NCI-H2171 (cell line): ENCODE data around the gene LGALS12.
"Not testable (repeated sequence)": the region's sequence is repeated elsewhere in the genome, so short reads cannot be mapped to it uniquely, and the experiment has no call there.

Experiments used
- DNase-seq: peaks from one replicate; lab custom pipeline; 2025; lab: John Stamatoyannopoulos, UW

LGALS12 gene

GRCh38 chr11:63532799-63533475 is 27.1 kb downstream of the LGALS12 start:
- DNase-seq, result no peak

DNA sequence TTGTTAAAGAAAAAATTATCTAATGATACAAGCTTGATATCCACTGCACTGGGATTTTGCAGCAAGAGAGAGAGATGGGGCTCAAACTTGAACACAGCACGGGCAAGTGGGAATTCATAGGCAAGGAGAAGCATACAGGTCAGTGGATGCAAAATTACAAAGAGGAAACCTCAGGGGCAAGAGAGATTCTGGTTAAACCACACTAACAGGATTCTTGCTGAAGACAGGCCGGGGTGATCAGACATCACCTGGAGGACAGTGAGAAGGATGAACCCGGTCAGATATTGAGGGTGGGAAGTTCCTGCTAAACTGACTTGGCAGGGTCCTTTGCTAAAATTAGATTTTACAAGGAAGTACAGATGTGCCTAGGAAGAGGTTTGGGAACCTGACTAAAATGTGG is 28.2 kb downstream of the LGALS12 start:
- no peak for DNase-seq

DNA sequence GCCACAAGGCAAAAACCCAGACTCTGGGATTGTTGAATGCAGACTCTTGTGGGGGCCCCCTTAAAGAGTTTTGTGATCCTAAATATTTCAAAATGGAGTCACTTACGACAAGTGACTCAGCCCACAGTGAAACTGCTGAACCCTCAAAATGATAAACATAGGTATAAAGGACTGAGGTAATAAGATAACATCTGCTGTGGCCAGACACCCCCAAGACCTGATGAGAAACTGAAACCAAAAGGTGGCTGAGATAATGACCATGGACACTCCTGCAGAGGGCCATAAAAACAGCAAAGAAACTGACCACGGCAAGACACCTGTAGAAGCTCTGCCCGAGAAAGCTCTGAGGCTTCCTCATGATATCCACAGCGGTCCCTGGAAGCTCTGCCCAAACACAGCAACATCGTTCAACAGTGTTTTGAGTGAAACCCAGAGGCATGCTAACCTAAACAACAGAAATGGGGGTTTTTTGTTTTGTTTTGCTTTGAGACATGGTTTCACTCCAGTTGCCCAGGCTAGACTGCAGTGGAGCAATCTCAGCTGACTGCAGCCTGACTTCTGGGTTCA is 29.1 kb downstream of the LGALS12 start:
- DNase-seq, result no peak

DNA sequence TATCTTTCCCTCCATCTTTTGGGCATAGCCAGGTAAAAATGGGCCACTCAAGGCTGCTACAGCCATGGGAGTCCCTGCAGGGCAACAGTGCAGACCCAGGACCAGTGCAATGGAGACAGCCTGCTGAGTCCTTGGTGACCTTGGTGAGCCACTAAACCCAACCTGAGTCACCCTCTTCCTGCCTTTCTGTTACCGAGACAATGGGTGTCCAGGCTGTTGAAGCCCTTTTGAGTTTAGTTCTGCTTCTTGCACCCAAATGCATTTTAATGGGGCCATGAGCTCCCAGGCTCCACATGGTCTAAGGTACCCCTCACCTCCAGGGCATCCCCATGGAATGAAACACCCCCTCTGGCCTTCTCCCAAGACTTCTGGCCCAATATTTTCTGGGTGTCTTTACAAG is 29.9 kb downstream of the LGALS12 start:
- DNase-seq, result no peak

GRCh38 chr11:63536669-63537292 is 30.9 kb downstream of the LGALS12 start, which contains the start of gene PLAAT4:
PLAAT4 (plus strand) TSS chr11:63536808; CDS start chr11:63536869, 61 bp downstream.
- no peak for DNase-seq

DNA sequence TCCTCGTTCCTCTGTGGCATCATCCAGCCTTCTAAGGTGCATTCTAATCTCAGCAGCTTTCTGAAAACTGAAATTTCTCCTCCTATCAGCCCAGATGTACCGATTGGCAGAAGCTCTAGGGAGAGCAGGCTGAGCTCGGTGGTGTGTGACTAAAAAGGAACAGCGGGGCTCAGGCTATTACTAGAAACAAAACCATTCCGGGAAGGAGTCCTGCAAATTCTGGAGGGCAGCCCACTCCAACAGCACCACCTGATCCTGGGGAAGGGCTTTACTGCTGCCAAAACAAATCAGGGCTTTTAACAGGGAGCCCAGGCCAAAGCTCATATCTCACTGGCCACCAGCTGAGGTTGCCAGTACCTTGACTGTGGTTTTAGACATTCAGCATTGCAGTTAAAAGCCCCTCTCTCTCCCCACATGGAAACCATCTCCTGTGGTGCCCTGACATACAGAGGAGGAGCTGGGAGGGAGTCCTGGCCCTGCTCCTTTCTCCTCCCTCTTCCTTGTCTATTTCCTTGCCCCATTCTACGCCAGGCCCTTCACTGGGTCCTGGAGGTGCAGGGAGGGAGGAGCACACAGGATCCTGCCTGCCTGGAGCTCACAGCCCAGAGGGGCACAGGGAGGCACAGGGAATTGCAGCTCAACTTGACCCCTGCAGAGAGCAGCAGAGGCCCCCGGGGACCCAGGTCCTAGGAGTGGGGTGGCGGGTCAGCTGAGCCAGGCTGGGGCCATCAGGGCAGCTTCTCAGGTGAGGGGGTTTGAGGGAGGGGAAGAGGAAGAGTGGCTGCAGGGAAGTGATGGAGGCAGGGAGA is 31.6 kb downstream of the LGALS12 start:
- peak; percentile 43 for DNase-seq

DNA sequence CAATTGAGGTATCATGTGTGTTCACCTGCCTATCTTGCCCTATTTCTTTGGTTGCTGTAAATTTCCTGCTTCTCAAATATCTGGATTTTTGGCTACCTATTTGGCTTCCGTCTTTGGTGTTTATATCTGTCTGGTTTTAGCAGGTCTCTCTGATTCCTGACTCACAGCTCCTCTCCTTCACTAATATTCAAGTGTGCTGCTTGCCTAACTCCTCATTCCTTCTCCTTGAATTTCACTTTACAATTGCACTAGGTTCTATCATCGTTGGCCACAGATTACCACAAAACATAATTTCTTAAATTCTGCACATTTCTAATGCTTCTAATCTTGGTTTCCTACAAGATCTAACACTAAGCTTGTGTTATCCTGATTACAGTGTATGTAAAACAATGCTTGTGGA is 36.6 kb downstream of the LGALS12 start:
- DNase-seq, result not testable (repeated sequence)

GRCh38 chr11:63543711-63544110 is 37.8 kb downstream of the LGALS12 start:
- DNase-seq, result no peak

GRCh38 chr11:63547061-63547460 is 41.2 kb downstream of the LGALS12 start:
- no peak for DNase-seq

- no peak for DNase-seq
Observed at GRCh38 chr11:63548178-63548577, 42.3 kb downstream of the LGALS12 start.

DNA sequence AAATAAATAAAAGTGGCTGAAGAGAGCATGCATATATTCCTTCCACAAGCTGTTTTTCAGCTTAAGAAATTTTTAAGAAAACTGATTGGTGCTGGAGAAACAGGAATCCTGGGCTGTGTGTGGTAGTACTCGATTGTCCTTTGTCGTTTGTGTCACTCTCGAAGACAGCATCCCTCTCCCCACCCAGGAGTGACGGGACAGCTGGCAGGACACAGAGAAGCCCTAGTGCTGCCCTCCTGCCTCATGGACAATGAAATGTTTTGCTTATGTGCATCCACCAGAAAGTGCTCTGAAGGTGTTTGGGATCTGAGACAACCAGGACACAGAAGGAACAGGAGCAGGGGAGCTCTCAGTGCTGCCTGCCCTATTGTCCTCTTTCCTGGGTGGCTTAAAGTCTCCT is 43.5 kb downstream of the LGALS12 start:
- no peak for DNase-seq

DNA sequence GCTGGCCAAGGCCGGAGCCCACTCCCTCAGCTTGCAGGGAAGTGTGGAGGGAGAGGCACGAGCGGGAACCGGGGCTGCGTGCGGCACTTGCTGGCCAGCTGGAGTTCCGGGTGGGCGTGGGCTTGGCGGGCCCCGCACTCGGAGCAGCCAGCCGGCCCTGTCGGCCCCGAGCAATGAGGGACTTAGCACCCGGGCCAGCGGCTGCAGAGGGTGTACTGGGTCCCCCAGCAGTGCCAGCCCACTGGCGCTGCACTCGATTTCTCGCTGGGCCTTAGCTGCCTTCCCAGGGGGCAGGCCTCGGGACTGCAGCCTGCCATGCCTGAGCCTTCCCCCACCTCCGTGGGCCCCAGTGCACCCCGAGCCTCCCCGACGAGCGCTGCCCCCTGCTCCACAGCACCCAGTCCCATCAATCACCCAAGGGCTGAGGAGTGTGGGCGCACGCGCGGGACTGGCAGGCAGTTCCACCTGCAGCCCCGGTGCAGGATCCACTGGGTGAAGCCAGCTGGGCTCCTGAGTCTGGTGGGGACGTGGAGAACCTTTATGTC is 44.3 kb downstream of the LGALS12 start:
- not testable (repeated sequence) for DNase-seq

- DNase-seq, result no peak
Observed at GRCh38 chr11:63551091-63551888, 45.4 kb downstream of the LGALS12 start.

GRCh38 chr11:63551889-63552266 is 46.0 kb downstream of the LGALS12 start:
- no peak for DNase-seq

DNA sequence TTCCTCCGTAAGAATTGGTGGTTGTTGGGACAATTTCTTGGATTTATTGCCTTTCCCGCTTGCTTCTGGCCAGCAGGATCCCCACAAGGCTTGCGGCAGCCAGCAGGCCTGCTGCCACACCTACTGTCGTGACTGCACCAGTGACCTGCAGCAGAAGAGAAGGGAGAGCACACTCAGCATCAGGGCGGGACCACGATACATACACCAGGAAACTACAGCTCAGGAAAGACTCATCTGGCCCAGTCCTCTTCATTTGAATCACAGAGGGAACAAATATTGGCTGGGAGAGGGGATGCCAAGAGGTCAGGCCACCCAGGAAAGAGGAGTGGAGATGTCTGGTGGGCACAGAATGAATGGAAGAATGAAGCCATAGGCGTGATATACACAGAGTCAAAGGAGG is 47.0 kb downstream of the LGALS12 start:
- DNase-seq, result no peak

- no peak for DNase-seq
Observed at GRCh38 chr11:63553759-63554158, 47.9 kb downstream of the LGALS12 start.

GRCh38 chr11:63554877-63555223 is 49.0 kb downstream of the LGALS12 start:
- DNase-seq, result no peak

DNA sequence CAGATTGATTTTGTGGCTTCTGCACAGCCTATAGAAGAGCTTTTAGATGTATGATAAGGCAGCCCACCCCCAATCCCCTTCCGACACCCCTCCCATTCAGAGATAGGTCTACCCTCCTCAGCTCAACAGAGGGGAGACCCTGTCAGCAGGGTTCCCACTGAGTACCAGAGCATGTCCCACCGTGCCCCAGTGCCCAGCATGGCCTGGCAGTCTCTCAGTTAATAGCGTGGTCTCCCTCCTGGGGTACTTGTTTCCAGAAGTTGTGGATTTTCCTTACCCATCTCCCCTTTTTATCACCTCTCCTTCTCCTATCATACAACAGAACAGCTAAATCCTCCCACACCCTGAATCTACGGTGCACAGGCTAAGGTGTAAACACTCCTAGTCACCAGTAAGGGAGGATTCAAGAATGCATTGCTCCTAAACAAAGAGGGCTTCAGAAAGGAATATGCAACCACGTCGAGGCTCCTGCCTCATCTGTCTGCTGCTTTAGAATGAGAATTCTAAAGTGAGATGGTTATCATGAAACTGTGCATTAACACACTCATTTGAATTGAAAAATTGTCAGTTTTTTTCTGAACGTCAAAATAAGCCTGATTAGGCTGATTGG is 50.6 kb downstream of the LGALS12 start:
- DNase-seq, result no peak

- DNase-seq, result no peak
Observed at GRCh38 chr11:63557570-63557969, 51.7 kb downstream of the LGALS12 start.

GRCh38 chr11:63558459-63559157 is 52.7 kb downstream of the LGALS12 start:
- no peak for DNase-seq
